ENCODE data around the gene TCEAL7. TPM values are rescaled to one million over a fixed set of nuclear protein-coding genes. Genes with fewer than 3 reads are reported as not detected.

Gene TCEAL7
- total and polyA plus RNA-seq, 9 of the 15 experiments (the other 6 are each of a cell fraction or from before 2014, with no cell fraction given): 0.07 to 0.34 (median 0.13) TPM; not detected in 4

- no peak for TF ChIP-seq POLR2H (tag; IDR thresholded peaks at IDR 0.05; ENCODE audit: low read depth)
- no peak for TF ChIP-seq RFX7 (CRISPR knock-in tag; IDR thresholded peaks at IDR 0.05)
- TF ChIP-seq CREBBP (IDR thresholded peaks at IDR 0.05; ENCODE audit: low read depth, low read length): no peak
- no peak for TF ChIP-seq TFE3 (CRISPR knock-in tag; IDR thresholded peaks at IDR 0.05)
- TF ChIP-seq ZNF175 (CRISPR knock-in tag; IDR thresholded peaks at IDR 0.05; ENCODE audit: low read depth): no peak
- no peak for TF ChIP-seq ZNF444 (CRISPR knock-in tag; IDR thresholded peaks at IDR 0.05)
- no peak for TF ChIP-seq ZNF436 (CRISPR knock-in tag; IDR thresholded peaks at IDR 0.05)
These were observed 46.3 kb downstream of the TCEAL7 start, which contains the start of gene BEX3 (continued) for GRCh38 chrX:103376118-103376978.

- H3K27me3 ChIP-seq (ENCODE audit: control insufficient read depth in 2 of 2, insufficient read depth in 2 of 2, low read length in 2 of 2): no peaks in the 10 kb centered on the region
- ATAC-seq (no peak), DNase-seq (ENCODE audit: extremely low read depth in 1 of 4, low spot score in 3 of 4) (no peak), FAIRE-seq (no peak)
- no CpG with 5 or more reads among the region's 19 CpGs for WGBS (ENCODE audit: insufficient coverage, low coverage, missing lambda C conversion rate)
- in situ Hi-C loops (cut with MboI): no loop called here
- no peaks in the 10 kb centered on the region for H3K4me1 ChIP-seq (replicated peaks in 1 of 2; ENCODE audit: control insufficient read depth in 2 of 2, insufficient read depth in 2 of 2, low read length in 2 of 2)
- H3K9me1 ChIP-seq (ENCODE audit: control insufficient read depth, insufficient read depth, low read length): no peaks in the 10 kb centered on the region
- H3K9me3 ChIP-seq (replicated peaks; ENCODE audit: control insufficient read depth, insufficient read depth, low read depth, low read length): no peaks in the 10 kb centered on the region
- H3K79me2 ChIP-seq (ENCODE audit: control insufficient read depth, insufficient read depth, low read length): no peaks in the 10 kb centered on the region
- H3K4me2 ChIP-seq (ENCODE audit: insufficient read depth, low read length): no peak overlapping the region
- H2AFZ ChIP-seq (ENCODE audit: low read depth, low read length): no peak overlapping the region
- H3K36me3 ChIP-seq (ENCODE audit: control insufficient read depth, insufficient read depth, low read length): no peaks in the 10 kb centered on the region
- POLR2A ChIA-PET: no interaction called here
- no peak overlapping the region for H3K4me3 ChIP-seq
- H4K20me1 ChIP-seq (replicated peaks; ENCODE audit: control insufficient read depth, insufficient read depth, low read length): no peaks in the 10 kb centered on the region
- no TSS peak for BruUV-seq (replicated peaks)
- H3K27ac ChIP-seq (ENCODE audit: extremely low read depth, low read depth, low read length): no peak overlapping the region
- intact Hi-C loops (cut with micrococcal nuclease): no loop called here
- CTCF ChIA-PET (ENCODE audit: low intra/inter-chr PET ratio): no interaction called here
- H3K9ac ChIP-seq (ENCODE audit: insufficient read depth in 1 of 2, low read depth in 2 of 2, low read length in 2 of 2): no peak overlapping the region
- no peak for TF ChIP-seq ATF2 (CRISPR knock-in tag; IDR thresholded peaks at IDR 0.05)
- TF ChIP-seq RUNX1 (IDR thresholded peaks at IDR 0.05; ENCODE audit: low read depth): no peak
- TF ChIP-seq CBX3 (IDR thresholded peaks at IDR 0.05; ENCODE audit: borderline replicate concordance in 1 of 2, low read length in 2 of 2): no peak
- TF ChIP-seq ZNF232 (CRISPR knock-in tag; IDR thresholded peaks at IDR 0.05): no peak
- no peak for TF ChIP-seq ZNF263 (CRISPR knock-in tag; IDR thresholded peaks at IDR 0.05; ENCODE audit: borderline replicate concordance)
- no peak for TF ChIP-seq PRDM10 (IDR thresholded peaks at IDR 0.05; ENCODE audit: partially characterized antibody)
- TF ChIP-seq NELFE (IDR thresholded peaks at IDR 0.05; ENCODE audit: insufficient read depth, insufficient read length): no peak
- no peak for TF ChIP-seq STAT5B (CRISPR knock-in tag; IDR thresholded peaks at IDR 0.05)
These were observed 46.9 kb downstream of the TCEAL7 start for GRCh38 chrX:103376979-103377324.

Measured in K562 (cell line).